Adrenal gland (tissue), 5 donors: ENCODE results near the gene UHRF1.

Experiments used
- CTCF ChIP-seq, 6 experiments: fragments of 450-650 bp in 4 of 6; fragments of 200-600 bp in 2 of 6; sonication (generic) in 1 of 6; IDR thresholded peaks; 1 replicate in 5 of 6; 2 replicates in 1 of 6; pipeline versions ENCODE4 v1.5.1 to v1.8.0; 2016 to 2021; ENCODE audit warnings: antibody characterized with exemption in 6 of 6, mild to moderate bottlenecking in 2 of 6, moderate library complexity in 1 of 6
- POLR2A ChIP-seq, 2 donors: fragments of 450-650 bp; IDR thresholded peaks; one replicate each; pipeline ENCODE4 v1.6.1; 2017; ENCODE audit warnings: antibody characterized with exemption in 2 of 2, mild to moderate bottlenecking in 2 of 2, moderate library complexity in 1 of 2
- donor health status: DM: no; HTN: no; CAD: no.

DNA sequence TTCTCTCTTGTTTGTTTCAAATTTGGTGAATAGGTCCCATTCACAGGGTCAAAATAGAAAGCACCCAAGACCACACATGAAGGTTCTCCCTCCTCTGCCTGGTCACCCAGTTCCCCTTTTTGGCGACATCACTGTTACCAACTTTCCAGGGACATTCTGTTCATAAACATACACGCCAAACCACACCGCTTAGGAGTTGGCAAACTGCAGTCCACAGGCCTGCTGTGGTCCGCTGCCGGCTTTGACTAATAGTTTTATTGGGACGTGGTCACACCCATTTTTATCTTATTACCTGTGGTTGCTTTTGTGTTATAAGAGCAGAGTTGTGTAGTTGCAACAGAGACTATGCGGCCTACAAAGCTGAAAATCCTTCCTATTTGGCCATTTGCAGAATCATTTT lies 24.2 kb downstream of the UHRF1 start:
- TF ChIP-seq CTCF (IDR thresholded peaks at IDR 0.05) (no peak), POLR2A (IDR thresholded peaks at IDR 0.05) (no peak)
